NT2/D1 (cell line): ENCODE measurements around the gene SNRNP48.

Experiments used
- SUZ12 ChIP-seq: IDR thresholded peaks from 2 replicates; pipeline ENCODE4 v1.6.1; 2011; ENCODE audit not compliant: insufficient read length, insufficient read depth; ENCODE audit errors: extremely low read depth
- YY1 ChIP-seq: IDR thresholded peaks from 2 replicates; pipeline ENCODE4 v1.6.1; 2011; ENCODE audit not compliant: insufficient read length, insufficient read depth
- ZNF274 ChIP-seq: IDR thresholded peaks from 2 replicates; pipeline ENCODE4 v1.6.1; 2011; ENCODE audit warnings: mild to moderate bottlenecking, low read depth, low read length

DNA sequence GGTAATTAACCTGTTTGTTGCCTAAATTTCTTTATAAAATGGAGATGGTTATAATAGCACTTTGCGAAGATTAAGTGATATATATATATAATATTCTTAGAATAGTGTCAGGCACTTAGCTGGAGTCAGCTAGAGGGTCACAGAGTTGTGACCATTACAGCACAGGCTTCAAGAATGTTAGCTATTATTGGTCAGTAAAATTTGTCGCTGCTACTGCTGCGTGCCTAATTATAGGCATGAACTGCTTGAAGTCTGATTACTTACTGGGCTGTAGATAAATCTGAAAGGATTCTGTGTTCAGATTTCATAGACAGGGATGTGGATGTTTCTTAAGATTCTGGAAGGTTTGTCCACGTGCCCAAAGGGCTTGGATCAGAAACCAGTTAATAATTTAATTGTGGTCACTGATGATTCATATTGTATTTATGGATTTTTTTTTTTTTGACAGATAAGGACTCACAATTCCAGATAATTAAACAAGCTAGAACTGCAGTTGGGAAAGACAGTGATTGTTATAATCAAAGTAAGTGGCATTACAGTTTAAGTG is 4.7 kb downstream of the SNRNP48 start:
- TF ChIP-seq SUZ12 (no peak), YY1 (no peak), ZNF274 (no peak)
